ENCODE data around the gene ZNRF1. TPM values are rescaled to one million over a fixed set of nuclear protein-coding genes. Genes with fewer than 3 reads are reported as not detected.

ZNRF1 gene
- polyA plus RNA-seq, 2 of the 4 experiments (the other 2 are of a cell fraction): 18.6 to 22.6 TPM

DNA sequence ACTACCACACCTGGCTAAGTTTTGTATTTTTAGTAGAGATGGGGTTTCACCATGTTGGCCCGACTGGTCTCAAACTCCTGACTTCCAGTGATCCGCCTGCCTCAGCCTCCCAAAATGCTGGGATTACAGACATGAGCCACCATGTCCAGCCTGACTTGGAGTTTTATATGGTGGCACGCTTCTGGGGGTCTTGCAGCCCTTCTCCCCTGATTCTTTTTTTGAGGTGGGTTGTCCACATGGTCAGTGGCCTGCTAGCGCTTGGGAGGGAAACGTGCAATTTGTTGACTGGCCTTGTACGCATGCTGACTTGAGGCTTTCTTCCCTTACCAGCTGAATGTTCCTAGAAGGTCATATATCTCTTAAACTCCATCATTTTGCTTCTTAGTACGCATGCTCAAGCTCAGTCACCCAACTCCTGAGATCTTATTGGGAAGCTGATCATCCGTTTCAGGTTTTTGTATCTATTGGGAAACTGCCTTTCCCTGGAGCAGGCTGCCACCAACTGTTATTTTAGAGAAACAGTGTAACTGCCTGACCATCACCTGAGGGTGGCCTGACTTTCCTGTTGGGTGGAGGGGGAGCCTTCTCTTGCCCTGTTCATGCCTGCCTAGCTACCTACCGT, 131.4 kb downstream of the ZNRF1 start:
- FAIRE-seq (no peak), ATAC-seq (peak; percentile 72 to 73; a peak in 4 of 6 replicates), DNase-seq (ENCODE audit: low read depth in 1 of 2, low spot score in 1 of 2) (no peak)
- POLR2A ChIA-PET: no interaction called here
- no peak for TF ChIP-seq EHF (CRISPR knock-in tag; IDR thresholded peaks at IDR 0.05)
- TF ChIP-seq RAD21 (conservative IDR thresholded peaks at IDR 0.05 in 1 of 2, IDR thresholded peaks at IDR 0.05 in 1 of 2): peak; percentile 40 to 61; a peak in 4 of 5 replicates
- peak; percentile 22; the same call in 1 of the 3 replicates for TF ChIP-seq CTCF (IDR thresholded peaks at IDR 0.05)
- no peaks in the 10 kb centered on the region for H3K9me3 ChIP-seq
- CTCF ChIA-PET: interaction anchor here (0.5 to 1.5 kb wide), 12 partner anchors 9 to 420 kb away, joined by 3 to 7 read pairs (median 3); partner anchors contain the start of gene ZNRF1
- no peak overlapping the region for H3K27ac ChIP-seq
- no peak overlapping the region for H3K4me2 ChIP-seq
- H3K4me3 ChIP-seq: no peak overlapping the region
- no peaks in the 10 kb centered on the region for H3K4me1 ChIP-seq
- 81% methylated on average over 9 of the region's 9 CpGs for WGBS (ENCODE audit: missing lambda C conversion rate)

GRCh38 chr16:75131081-75131480, 132.3 kb downstream of the ZNRF1 start:
- ChIA-PET CTCF (interaction anchor here (0.5 to 1.5 kb wide), 10 partner anchors 9 to 421 kb away, joined by 3 to 7 read pairs (median 3); partner anchors contain the start of gene ZNRF1), POLR2A (no interaction called here)
- WGBS (ENCODE audit: missing lambda C conversion rate): 60% methylated on average over 7 of the region's 7 CpGs
- H3K4me2 ChIP-seq: no peak overlapping the region
- no peak overlapping the region for H3K27ac ChIP-seq
- TF ChIP-seq EHMT2 (IDR thresholded peaks at IDR 0.05; ENCODE audit: low read depth) (no peak), CTCF (IDR thresholded peaks at IDR 0.05) (no peak), EP300 (IDR thresholded peaks at IDR 0.05) (no peak), KDM5A (IDR thresholded peaks at IDR 0.05) (no peak), CBX8 (IDR thresholded peaks at IDR 0.05) (no peak), KDM1A (IDR thresholded peaks at IDR 0.05; ENCODE audit: low read depth) (no peak), POLR2AphosphoS2 (conservative IDR thresholded peaks at IDR 0.05; ENCODE audit: low read length) (no peak)
- TF ChIP-seq, protein P1, sequence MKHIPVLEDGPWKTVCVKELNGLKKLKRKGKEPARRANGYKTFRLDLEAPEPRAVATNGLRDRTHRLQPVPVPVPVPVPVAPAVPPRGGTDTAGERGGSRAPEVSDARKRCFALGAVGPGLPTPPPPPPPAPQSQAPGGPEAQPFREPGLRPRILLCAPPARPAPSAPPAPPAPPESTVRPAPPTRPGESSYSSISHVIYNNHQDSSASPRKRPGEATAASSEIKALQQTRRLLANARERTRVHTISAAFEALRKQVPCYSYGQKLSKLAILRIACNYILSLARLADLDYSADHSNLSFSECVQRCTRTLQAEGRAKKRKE (CRISPR knock-in tag; IDR thresholded peaks at IDR 0.05; ENCODE audit: low read depth): no peak
- TF ChIP-seq, protein P2, sequence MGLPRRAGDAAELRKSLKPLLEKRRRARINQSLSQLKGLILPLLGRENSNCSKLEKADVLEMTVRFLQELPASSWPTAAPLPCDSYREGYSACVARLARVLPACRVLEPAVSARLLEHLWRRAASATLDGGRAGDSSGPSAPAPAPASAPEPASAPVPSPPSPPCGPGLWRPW (IDR thresholded peaks at IDR 0.05): no peak
- ATAC-seq: no peak
- FAIRE-seq: no peak
- H3K4me1 ChIP-seq: no peaks in the 10 kb centered on the region
- DNase-seq (ENCODE audit: low read depth in 1 of 2, low spot score in 1 of 2): no peak
- no peaks in the 10 kb centered on the region for H3K9me3 ChIP-seq
- H3K4me3 ChIP-seq: no peak overlapping the region

DNA sequence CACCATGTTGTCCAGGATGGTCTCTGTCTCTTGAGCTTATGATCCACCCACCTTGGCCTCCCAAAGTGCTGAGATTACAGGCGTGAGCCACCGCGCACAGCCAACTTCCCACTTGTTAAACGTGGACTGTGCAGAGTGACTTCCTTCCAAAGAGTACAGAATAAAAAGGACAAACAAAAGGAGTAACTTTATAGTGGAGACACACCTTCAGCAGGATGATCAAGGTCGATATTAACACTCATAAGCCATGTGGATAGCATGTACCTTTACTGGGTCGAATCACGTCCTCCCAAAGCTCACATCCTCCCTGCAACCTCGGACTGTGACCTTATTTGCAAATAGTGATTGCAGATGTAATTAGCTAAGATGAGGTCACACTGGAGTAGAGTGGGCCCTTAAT, 139.4 kb downstream of the ZNRF1 start:
- CTCF ChIA-PET: interaction anchor here (1.2 kb wide), 1 partner anchor 140 kb away, joined by 3 read pairs; the partner anchor contains the start of gene ZNRF1
- no peak overlapping the region for H3K4me3 ChIP-seq
- 0 out of 3 replicates have a peak, but pooled peaks cover 2% of the 10 kb centered on the region for H3K9me3 ChIP-seq
- ATAC-seq (no peak), FAIRE-seq (no peak), DNase-seq (ENCODE audit: low read depth in 1 of 2, low spot score in 1 of 2) (no peak)
- no peaks in the 10 kb centered on the region for H3K4me1 ChIP-seq
- POLR2A ChIA-PET: no interaction called here
- WGBS (ENCODE audit: missing lambda C conversion rate): 73% methylated on average over 8 of the region's 8 CpGs
- no peak overlapping the region for H3K4me2 ChIP-seq
- H3K27ac ChIP-seq: no peak overlapping the region
- TF ChIP-seq NPAS2 (CRISPR knock-in tag; IDR thresholded peaks at IDR 0.05; ENCODE audit: borderline replicate concordance): no peak

GRCh38 chr16:75138636-75139035, 139.8 kb downstream of the ZNRF1 start:
- 0 out of 3 replicates have a peak, but pooled peaks cover 2% of the 10 kb centered on the region for H3K9me3 ChIP-seq
- no peak for DNase-seq (ENCODE audit: low read depth in 1 of 2, low spot score in 1 of 2)
- FAIRE-seq: no peak
- ChIA-PET POLR2A (no interaction called here), CTCF (interaction anchor here (1.2 kb wide), 1 partner anchor 140 kb away, joined by 3 read pairs; the partner anchor contains the start of gene ZNRF1)
- H3K4me2 ChIP-seq: no peak overlapping the region
- H3K27ac ChIP-seq: no peak overlapping the region
- no peaks in the 10 kb centered on the region for H3K4me1 ChIP-seq
- no peak overlapping the region for H3K4me3 ChIP-seq
- TF ChIP-seq USF2 (IDR thresholded peaks at IDR 0.05) (no peak), TP53 (CRISPR knock-in tag; IDR thresholded peaks at IDR 0.05) (no peak), RFX5 (IDR thresholded peaks at IDR 0.05) (no peak), HOXB13 (CRISPR knock-in tag; IDR thresholded peaks at IDR 0.05; ENCODE audit: low read depth) (no peak), FOSL2 (IDR thresholded peaks at IDR 0.05) (no peak), FOSL2 (CRISPR knock-in tag; IDR thresholded peaks at IDR 0.05) (no peak), SREBF2 (IDR thresholded peaks at IDR 0.05) (no peak), ZSCAN20 (CRISPR knock-in tag; IDR thresholded peaks at IDR 0.05) (no peak), CHD4 (IDR thresholded peaks at IDR 0.05; ENCODE audit: borderline replicate concordance) (no peak), EP300 (IDR thresholded peaks at IDR 0.05) (no peak), EHF (CRISPR knock-in tag; IDR thresholded peaks at IDR 0.05) (no peak)
- TF ChIP-seq, protein P2 (IDR thresholded peaks at IDR 0.05): no peak
- WGBS (ENCODE audit: missing lambda C conversion rate): 75% methylated on average over 9 of the region's 9 CpGs
- no peak for ATAC-seq

Data from A549 (cell line).